Coronary artery (tissue), 2 donors: ENCODE data around the gene C9orf50.

Experiments used
- DNase-seq: peaks from one replicate; pipeline ENCODE4 v3.0.0-alpha.2; 2017; ENCODE audit warnings: low spot score
- H3K27ac ChIP-seq, 2 donors: fragments of 200-600 bp; sonication (generic); one replicate each; pipeline ENCODE4 v1.5.1; 2016 to 2019
- H3K4me3 ChIP-seq: fragments of 200-600 bp; sonication (generic); 2 replicates; pipeline ENCODE4 v1.5.1; 2016; ENCODE audit warnings: mild to moderate bottlenecking, moderate library complexity
- CTCF ChIP-seq: fragments of 200-600 bp; sonication (generic); IDR thresholded peaks from one replicate; pipeline ENCODE4 v1.5.1; 2019; ENCODE audit warnings: antibody characterized with exemption

Gene C9orf50

GRCh38 chr9:129641750-129642585 lies 21.1 kb upstream of the C9orf50 start, which contains the start of gene ASB6:
ASB6 (minus strand) TSS chr9:129642151; CDS start chr9:129641999, 152 bp downstream.
- peak; percentile 98 for DNase-seq
- H3K4me3 ChIP-seq: peak within 1 kb of the TSS; percentile 99
- TF ChIP-seq CTCF: peak; percentile 100
- peak within 1 kb of the TSS; percentile 70 to 92 for H3K27ac ChIP-seq

DNA sequence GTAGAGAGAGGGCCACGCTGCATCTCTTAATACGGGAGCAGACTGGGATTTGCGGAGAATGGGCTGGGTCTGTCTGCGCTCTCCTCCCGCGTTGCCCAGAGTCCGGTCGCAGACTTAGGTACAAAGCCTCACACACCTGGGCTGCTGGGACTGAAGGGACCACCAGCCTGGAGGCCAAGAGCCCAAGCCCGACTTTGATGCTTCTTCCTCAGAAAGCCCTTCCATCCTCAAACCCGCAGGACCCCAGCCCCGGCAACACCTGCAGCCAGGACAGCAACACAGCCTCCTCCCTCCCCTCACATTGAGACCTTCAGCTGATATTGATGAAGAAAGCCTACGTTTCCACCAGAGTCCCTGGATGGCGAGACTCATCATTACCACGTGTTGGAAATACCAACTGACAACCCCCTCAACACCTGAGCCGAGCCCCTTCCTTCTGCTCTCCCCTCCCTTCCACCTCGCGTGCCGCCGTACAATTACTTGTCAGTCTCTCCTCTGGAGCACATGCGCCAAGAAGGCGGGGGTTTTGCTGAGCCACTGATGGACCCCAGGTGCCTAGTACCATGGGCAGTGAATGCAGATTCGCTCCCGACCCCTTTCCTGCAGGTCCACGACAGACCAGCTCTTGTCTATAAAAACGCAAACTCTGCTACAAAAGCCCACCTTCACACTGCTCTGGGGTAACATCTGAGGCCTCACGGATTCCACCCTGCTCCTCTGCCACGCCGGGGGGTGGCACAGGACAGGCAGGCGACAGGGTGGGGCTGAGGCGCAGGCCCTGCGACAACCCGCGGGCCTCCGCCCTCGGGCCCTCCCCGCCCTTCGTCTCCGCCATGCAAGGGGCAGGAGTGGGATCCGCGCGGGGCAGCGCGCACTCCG lies 20.2 kb upstream of the C9orf50 start:
- no peak for DNase-seq
- H3K27ac ChIP-seq: peak overlapping the region; percentile 70 to 92
- H3K4me3 ChIP-seq: peak overlapping the region; percentile 99
- no peak for TF ChIP-seq CTCF

DNA sequence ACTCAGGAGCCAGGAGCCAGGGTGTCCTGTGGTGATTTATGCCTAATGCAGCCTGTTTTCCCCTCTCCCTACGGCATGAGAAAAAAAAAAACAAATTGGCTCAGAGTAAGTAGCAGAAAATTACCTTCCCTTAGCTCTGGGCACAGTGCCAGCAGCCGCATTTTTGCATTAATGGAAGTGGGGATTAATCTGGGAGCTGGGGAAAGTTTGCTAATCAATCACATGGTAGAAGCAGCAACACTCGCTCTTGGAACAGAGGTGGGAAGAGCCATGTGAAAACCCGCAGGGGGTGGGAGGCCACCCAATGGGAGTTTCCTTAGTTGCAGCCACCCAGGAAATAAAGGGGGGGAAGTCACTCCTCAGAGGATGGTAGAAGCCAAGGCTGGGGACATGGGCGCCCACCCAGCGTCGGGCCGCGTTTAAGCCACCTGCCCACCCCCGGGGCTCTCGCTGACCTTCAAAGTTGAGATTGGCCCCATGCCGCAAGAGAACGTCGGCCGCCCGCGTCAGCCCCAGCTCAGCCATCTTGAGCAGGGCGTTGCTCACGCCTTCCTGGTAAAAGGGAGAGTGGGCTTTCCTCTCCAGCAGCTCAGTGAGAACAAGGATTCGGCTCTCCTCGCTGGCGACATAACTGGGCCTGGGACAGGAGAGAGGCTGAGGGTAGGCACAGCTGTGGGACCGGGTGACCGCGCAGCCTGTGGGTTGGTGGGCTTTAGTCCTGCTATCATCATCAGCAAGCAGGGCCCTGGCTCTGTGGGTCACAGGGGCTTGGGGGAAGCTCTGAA lies 19.4 kb upstream of the C9orf50 start:
- no peak for DNase-seq
- Histone ChIP-seq H3K4me3 (peak overlapping the region; percentile 99), H3K27ac (no peak overlapping the region)
- no peak for TF ChIP-seq CTCF

GRCh38 chr9:129639756-129640085 lies 18.8 kb upstream of the C9orf50 start:
- TF ChIP-seq CTCF: no peak
- H3K27ac ChIP-seq: no peak overlapping the region
- no peak overlapping the region for H3K4me3 ChIP-seq
- no peak for DNase-seq

GRCh38 chr9:129639034-129639630 lies 18.2 kb upstream of the C9orf50 start:
- Histone ChIP-seq H3K27ac (no peak overlapping the region), H3K4me3 (no peak overlapping the region)
- TF ChIP-seq CTCF: no peak
- no peak for DNase-seq

DNA sequence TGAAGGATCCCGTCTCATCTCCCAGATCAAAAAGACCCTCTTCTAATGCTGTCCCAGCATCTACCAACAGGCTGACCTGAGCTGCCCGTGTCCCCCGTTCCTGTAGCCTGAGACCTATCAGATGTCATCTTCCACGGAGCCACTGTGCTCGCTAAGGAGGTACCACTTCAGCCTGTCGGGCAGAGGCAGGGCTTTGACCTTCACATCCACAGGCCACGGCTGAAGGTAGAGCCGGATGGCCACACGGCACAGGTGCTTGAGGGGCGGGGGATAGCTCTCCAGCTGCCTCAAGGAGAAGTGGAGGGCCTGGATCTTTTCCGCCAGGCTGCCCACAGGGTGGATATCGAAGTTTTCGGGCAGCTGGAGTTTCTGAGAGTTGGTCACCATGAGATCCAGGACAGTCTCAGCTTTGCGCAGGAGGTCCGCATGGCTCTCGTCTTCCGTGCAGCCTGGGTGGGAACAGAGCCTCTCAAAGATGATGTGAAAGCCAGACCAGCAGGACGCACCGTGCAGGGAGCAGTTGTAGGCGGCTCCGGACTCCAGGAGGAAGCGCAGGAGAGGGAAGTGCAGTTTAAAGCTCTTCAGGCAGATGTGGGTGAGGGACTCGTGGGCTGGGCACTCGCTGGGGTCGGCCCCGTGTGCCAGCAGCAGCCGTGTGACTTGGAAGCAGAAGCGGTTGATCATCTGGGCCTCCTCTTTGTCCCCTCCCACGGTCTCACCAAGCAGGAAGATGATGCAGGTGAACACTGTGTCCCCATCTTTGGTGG lies 17.0 kb upstream of the C9orf50 start:
- DNase-seq: no peak
- no peak for TF ChIP-seq CTCF
- no peak overlapping the region for H3K4me3 ChIP-seq
- no peak overlapping the region for H3K27ac ChIP-seq
